GM23338 (cell line): ENCODE data around the gene VSTM2L. TPM values are rescaled to one million over a fixed set of nuclear protein-coding genes. Genes with fewer than 3 reads are reported as not detected.

Experiments used
- ATAC-seq: fragments of 200-7000 bp; cut with Tn5 transposase; 3 replicates; pipeline ENCODE4 v1.9.1; 2020
- DNase-seq: peaks from one replicate; pipeline ENCODE4 v3.0.0-alpha.2; 2015; ENCODE audit warnings: low spot score
- H2AFZ ChIP-seq: fragments of 200-600 bp; sonication (generic); 2 replicates; pipeline ENCODE4 v1.8.0; 2016; ENCODE audit warnings: antibody characterized with exemption, mild to moderate bottlenecking, moderate library complexity
- H3F3A ChIP-seq: fragments of 200-600 bp; sonication (generic); replicated peaks from 2 replicates; pipeline ENCODE4 v1.8.0; 2017; ENCODE audit warnings: antibody characterized with exemption, mixed run types, low read depth
- H3K27ac ChIP-seq: fragments of 200-600 bp; sonication (generic); 2 replicates; pipeline ENCODE4 v1.6.1; 2016; ENCODE audit warnings: low read depth
- H3K27me3 ChIP-seq: fragments of 200-600 bp; sonication (generic); 2 replicates; pipeline ENCODE4 v1.8.0; 2016; ENCODE audit warnings: mild to moderate bottlenecking, mixed run types, moderate library complexity; ENCODE audit not compliant: insufficient read depth
- H3K36me3 ChIP-seq: fragments of 200-600 bp; sonication (generic); 2 replicates; pipeline ENCODE4 v1.8.0; 2016; ENCODE audit warnings: mild to moderate bottlenecking; ENCODE audit not compliant: insufficient read depth
- H3K4me1 ChIP-seq: fragments of 200-600 bp; sonication (generic); 2 replicates; pipeline ENCODE4 v1.8.0; 2016; ENCODE audit warnings: mild to moderate bottlenecking, moderate library complexity; ENCODE audit not compliant: insufficient read depth
- H3K4me2 ChIP-seq: fragments of 200-600 bp; sonication (generic); 2 replicates; pipeline ENCODE4 v1.7.1; 2017; ENCODE audit warnings: mixed run types
- H3K4me3 ChIP-seq: fragments of 200-600 bp; sonication (generic); 2 replicates; pipeline ENCODE4 v1.6.1; 2016; ENCODE audit warnings: mixed run types
- H3K79me2 ChIP-seq: fragments of 200-600 bp; sonication (generic); replicated peaks from 2 replicates; pipeline ENCODE4 v1.8.0; 2017; ENCODE audit warnings: mild to moderate bottlenecking; ENCODE audit not compliant: insufficient read depth
- H3K9me2 ChIP-seq: fragments of 200-600 bp; sonication (generic); 2 replicates; pipeline ENCODE4 v1.8.0; 2017; ENCODE audit not compliant: insufficient read depth
- H4K20me1 ChIP-seq: fragments of 200-600 bp; sonication (generic); replicated peaks from 2 replicates; pipeline ENCODE4 v1.8.0; 2017; ENCODE audit warnings: mild to moderate bottlenecking; ENCODE audit not compliant: insufficient read depth
- H3K27ac Mint-ChIP-seq: 2 replicates; pipeline ENCODE4 v1.8.0; 2020; ENCODE audit warnings: inconsistent platforms, mild to moderate bottlenecking, moderate library complexity, mixed read lengths
- H3K27me3 Mint-ChIP-seq: 3 replicates; pipeline ENCODE4 v1.8.0; 2022; ENCODE audit warnings: low read depth, mild to moderate bottlenecking, moderate library complexity, mixed read lengths, inconsistent platforms; ENCODE audit not compliant: insufficient read depth, poor library complexity
- H3K36me3 Mint-ChIP-seq: 3 replicates; pipeline ENCODE4 v1.8.0; 2021; ENCODE audit warnings: low read depth, mild to moderate bottlenecking, inconsistent platforms, moderate library complexity, mixed read lengths
- H3K4me1 Mint-ChIP-seq: 3 replicates; pipeline ENCODE4 v1.8.0; 2020; ENCODE audit warnings: mild to moderate bottlenecking, inconsistent platforms, mixed read lengths
- H3K4me3 Mint-ChIP-seq: 3 replicates; pipeline ENCODE4 v1.8.0; 2021; ENCODE audit warnings: moderate library complexity, mild to moderate bottlenecking, inconsistent platforms, mixed read lengths
- H3K9me3 Mint-ChIP-seq: 3 replicates; pipeline ENCODE4 v1.8.0; 2020; ENCODE audit warnings: moderate library complexity, mild to moderate bottlenecking, inconsistent platforms, mixed read lengths
- CREB1 ChIP-seq: fragments of 250-450 bp; sonication (Bioruptor Pico); IDR thresholded peaks from 2 replicates; pipeline ENCODE4 v1.5.0; 2020; ENCODE audit warnings: low read depth, mild to moderate bottlenecking, moderate library complexity
- EZH2 ChIP-seq: fragments of 200-600 bp; sonication (generic); IDR thresholded peaks from one replicate; pipeline ENCODE4 v1.8.0; 2017; ENCODE audit warnings: antibody characterized with exemption, mild to moderate bottlenecking, low read depth; ENCODE audit not compliant: unreplicated experiment
- EZH2phosphoT487 ChIP-seq: fragments of 200-600 bp; sonication (generic); IDR thresholded peaks from one replicate; pipeline ENCODE4 v1.8.1; 2018; ENCODE audit warnings: antibody characterized with exemption; ENCODE audit not compliant: unreplicated experiment
- JUNB ChIP-seq: IDR thresholded peaks from one replicate; pipeline ENCODE4 v1.6.1; 2016; ENCODE audit warnings: antibody characterized with exemption; ENCODE audit not compliant: unreplicated experiment
- NANOG ChIP-seq: IDR thresholded peaks from 2 replicates; pipeline ENCODE4 v1.6.1; 2016; ENCODE audit warnings: antibody characterized with exemption, borderline replicate concordance
- POLR2AphosphoS5 ChIP-seq: IDR thresholded peaks from 2 replicates; pipeline ENCODE4 v1.6.1; 2016; ENCODE audit warnings: antibody characterized with exemption, low read depth
- STAT1 ChIP-seq: IDR thresholded peaks from one replicate; pipeline ENCODE4 v1.6.1; 2016; ENCODE audit warnings: antibody characterized with exemption; ENCODE audit not compliant: unreplicated experiment
- ZNF114 ChIP-seq: fragments of 250-450 bp; sonication (Bioruptor Pico); IDR thresholded peaks from 2 replicates; pipeline ENCODE4 v1.5.0; 2020; ENCODE audit warnings: mild to moderate bottlenecking, moderate library complexity
- ZNF331 ChIP-seq: fragments of 250-450 bp; sonication (Bioruptor Pico); IDR thresholded peaks from 2 replicates; pipeline ENCODE4 v1.5.0; 2020; ENCODE audit warnings: low read depth, mild to moderate bottlenecking, moderate library complexity
- polyA plus RNA-seq: library from polyadenylated mRNA; unstranded; fragments of >200 nt; fragmentation: Nextera tagmentation; extraction: Ambion mirVana; gene quantifications from 2 replicates; pipeline ENCODE4 v1.2.1, GENCODE V29; 2016
- total RNA-seq: library from RNA; depleted of rRNA; stranded (reverse); fragments of >200 nt; shearing (Covaris generic); gene quantifications from 2 replicates; pipeline ENCODE4 v1.2.3, GENCODE V29; 2014
- TF ChIP-seq, protein P1 (sequence below): fragments of 250-450 bp; sonication (Bioruptor Pico); IDR thresholded peaks from 2 replicates; pipeline ENCODE4 v1.5.0; 2020; ENCODE audit warnings: mild to moderate bottlenecking, moderate library complexity
- TF ChIP-seq, protein P2 (sequence below), 2 experiments: fragments of 200-600 bp in 1 of 2; sonication (generic) in 1 of 2; conservative IDR thresholded peaks; 2 replicates each; pipeline versions ENCODE4 v1.5.1 to v1.6.1; 2016 to 2017; ENCODE audit warnings: antibody characterized with exemption in 2 of 2, low read depth in 2 of 2, mild to moderate bottlenecking in 2 of 2, moderate library complexity in 1 of 2
- TF ChIP-seq, protein P3 (sequence below): IDR thresholded peaks from one replicate; pipeline ENCODE4 v1.6.1; 2018; ENCODE audit warnings: antibody characterized with exemption; ENCODE audit not compliant: unreplicated experiment

Gene VSTM2L
- total and polyA plus RNA-seq, 2 experiments from 2014 or later = 0.60 to 1.9 TPM

DNA sequence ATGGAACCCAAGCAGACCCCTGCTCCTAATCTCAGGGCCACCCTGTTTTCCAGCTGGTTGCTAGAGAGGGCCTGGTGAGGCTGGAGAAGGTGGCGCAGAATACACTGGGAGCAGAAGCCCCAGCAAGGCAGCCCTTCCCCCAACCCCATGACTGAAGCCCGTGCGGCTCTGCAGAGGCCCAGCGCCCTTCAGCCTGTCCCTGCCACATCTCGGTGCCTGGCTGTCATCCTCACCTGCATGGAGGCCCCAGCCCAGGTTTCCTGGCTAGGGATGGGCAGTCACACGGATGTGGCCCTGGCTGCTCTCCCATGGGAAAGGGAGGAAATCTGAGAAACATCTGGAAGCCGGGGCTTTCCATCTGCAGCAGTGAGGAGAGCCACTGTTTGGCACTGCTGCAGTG lies 26.1 kb upstream of the VSTM2L start (continued):
- TF ChIP-seq, protein P1, sequence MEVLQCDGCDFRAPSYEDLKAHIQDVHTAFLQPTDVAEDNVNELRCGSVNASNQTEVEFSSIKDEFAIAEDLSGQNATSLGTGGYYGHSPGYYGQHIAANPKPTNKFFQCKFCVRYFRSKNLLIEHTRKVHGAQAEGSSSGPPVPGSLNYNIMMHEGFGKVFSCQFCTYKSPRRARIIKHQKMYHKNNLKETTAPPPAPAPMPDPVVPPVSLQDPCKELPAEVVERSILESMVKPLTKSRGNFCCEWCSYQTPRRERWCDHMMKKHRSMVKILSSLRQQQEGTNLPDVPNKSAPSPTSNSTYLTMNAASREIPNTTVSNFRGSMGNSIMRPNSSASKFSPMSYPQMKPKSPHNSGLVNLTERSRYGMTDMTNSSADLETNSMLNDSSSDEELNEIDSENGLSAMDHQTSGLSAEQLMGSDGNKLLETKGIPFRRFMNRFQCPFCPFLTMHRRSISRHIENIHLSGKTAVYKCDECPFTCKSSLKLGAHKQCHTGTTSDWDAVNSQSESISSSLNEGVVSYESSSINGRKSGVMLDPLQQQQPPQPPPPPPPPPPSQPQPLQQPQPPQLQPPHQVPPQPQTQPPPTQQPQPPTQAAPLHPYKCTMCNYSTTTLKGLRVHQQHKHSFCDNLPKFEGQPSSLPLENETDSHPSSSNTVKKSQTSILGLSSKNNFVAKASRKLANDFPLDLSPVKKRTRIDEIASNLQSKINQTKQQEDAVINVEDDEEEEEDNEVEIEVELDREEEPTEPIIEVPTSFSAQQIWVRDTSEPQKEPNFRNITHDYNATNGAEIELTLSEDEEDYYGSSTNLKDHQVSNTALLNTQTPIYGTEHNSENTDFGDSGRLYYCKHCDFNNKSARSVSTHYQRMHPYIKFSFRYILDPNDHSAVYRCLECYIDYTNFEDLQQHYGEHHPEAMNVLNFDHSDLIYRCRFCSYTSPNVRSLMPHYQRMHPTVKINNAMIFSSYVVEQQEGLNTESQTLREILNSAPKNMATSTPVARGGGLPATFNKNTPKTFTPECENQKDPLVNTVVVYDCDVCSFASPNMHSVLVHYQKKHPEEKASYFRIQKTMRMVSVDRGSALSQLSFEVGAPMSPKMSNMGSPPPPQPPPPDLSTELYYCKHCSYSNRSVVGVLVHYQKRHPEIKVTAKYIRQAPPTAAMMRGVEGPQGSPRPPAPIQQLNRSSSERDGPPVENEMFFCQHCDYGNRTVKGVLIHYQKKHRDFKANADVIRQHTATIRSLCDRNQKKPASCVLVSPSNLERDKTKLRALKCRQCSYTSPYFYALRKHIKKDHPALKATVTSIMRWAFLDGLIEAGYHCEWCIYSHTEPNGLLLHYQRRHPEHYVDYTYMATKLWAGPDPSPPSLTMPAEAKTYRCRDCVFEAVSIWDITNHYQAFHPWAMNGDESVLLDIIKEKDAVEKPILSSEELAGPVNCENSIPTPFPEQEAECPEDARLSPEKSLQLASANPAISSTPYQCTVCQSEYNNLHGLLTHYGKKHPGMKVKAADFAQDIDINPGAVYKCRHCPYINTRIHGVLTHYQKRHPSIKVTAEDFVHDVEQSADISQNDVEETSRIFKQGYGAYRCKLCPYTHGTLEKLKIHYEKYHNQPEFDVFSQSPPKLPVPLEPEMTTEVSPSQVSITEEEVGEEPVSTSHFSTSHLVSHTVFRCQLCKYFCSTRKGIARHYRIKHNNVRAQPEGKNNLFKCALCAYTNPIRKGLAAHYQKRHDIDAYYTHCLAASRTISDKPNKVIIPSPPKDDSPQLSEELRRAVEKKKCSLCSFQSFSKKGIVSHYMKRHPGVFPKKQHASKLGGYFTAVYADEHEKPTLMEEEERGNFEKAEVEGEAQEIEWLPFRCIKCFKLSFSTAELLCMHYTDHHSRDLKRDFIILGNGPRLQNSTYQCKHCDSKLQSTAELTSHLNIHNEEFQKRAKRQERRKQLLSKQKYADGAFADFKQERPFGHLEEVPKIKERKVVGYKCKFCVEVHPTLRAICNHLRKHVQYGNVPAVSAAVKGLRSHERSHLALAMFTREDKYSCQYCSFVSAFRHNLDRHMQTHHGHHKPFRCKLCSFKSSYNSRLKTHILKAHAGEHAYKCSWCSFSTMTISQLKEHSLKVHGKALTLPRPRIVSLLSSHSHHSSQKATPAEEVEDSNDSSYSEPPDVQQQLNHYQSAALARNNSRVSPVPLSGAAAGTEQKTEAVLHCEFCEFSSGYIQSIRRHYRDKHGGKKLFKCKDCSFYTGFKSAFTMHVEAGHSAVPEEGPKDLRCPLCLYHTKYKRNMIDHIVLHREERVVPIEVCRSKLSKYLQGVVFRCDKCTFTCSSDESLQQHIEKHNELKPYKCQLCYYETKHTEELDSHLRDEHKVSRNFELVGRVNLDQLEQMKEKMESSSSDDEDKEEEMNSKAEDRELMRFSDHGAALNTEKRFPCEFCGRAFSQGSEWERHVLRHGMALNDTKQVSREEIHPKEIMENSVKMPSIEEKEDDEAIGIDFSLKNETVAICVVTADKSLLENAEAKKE (CRISPR knock-in tag) = no peak
- TF ChIP-seq EZH2phosphoT487 = no peak

DNA sequence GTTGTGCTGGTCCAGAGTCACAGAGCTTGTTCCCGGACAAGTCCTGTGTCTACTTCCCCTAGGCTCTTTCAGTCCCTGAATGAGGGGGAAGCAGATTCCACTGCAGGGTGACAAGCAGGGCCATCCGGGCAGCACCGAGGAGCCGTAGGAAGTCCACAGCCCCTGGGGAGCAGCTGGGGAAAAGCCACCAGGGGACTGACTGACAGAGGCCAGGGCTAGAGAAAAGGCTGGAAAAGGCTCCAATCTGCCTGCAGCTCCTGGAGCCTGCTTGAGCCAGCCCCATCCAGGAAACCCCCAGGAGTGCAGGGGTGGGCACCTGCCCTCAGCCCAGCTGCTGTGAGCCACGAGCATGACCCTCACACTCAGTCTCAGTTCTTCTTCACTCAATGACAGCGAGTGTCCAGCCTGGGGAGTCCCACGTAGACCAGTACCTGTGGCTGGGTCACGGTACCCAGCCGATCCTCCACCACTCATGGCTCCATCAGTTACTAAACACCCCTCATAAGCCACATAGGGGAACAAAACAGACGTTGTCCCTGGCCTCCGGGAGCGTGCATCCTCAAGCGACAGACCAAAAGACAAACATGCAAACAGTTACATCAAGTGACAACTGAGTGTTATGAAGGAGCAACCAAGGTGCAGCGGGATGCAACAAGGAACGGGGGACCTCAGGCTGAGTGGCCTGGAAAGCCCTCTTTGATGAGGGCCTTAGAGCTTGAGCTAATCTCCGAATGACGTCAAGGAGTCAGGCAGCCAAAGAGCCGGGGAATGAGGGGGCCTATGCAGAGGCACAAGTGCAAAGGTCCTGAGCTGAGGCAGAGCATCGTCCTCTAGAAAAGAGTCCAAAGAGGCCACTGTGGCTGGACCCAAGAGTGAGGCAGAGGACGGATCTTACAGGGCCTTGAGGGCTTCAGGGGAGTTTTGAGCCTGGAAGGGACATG lies 24.8 kb upstream of the VSTM2L start:
- no peaks in the 10 kb centered on the region for H3K9me3 Mint-ChIP-seq
- Histone ChIP-seq H3K4me3 (no peak overlapping the region), H3F3A (no peaks in the 10 kb centered on the region), H3K79me2 (no peaks in the 10 kb centered on the region), H2AFZ (no peak overlapping the region), H3K36me3 (no peaks in the 10 kb centered on the region), H3K27me3 (no peaks in the 10 kb centered on the region), H3K27ac (no peak overlapping the region), H3K9me2 (no peaks in the 10 kb centered on the region), H3K4me2 (no peak overlapping the region), H3K4me1 (no peaks in the 10 kb centered on the region), H4K20me1 (no peaks in the 10 kb centered on the region; the same call in 1 of the 2 replicates)
- H3K27me3 Mint-ChIP-seq = peaks cover 11% of the 10 kb centered on the region
- ATAC-seq = no peak
- H3K36me3 Mint-ChIP-seq = peaks cover 3% of the 10 kb centered on the region; the same call in 1 of the 3 replicates
- no peak for DNase-seq
- H3K4me1 Mint-ChIP-seq = peaks cover 3% of the 10 kb centered on the region
- H3K4me3 Mint-ChIP-seq = no peak overlapping the region
- H3K27ac Mint-ChIP-seq = no peak overlapping the region
- TF ChIP-seq ZNF331 (no peak), NANOG (no peak), EZH2phosphoT487 (no peak), CREB1 (no peak), STAT1 (no peak), JUNB (no peak), ZNF114 (CRISPR knock-in tag) (no peak), POLR2AphosphoS5 (no peak), EZH2 (no peak)
- TF ChIP-seq, protein P2, sequence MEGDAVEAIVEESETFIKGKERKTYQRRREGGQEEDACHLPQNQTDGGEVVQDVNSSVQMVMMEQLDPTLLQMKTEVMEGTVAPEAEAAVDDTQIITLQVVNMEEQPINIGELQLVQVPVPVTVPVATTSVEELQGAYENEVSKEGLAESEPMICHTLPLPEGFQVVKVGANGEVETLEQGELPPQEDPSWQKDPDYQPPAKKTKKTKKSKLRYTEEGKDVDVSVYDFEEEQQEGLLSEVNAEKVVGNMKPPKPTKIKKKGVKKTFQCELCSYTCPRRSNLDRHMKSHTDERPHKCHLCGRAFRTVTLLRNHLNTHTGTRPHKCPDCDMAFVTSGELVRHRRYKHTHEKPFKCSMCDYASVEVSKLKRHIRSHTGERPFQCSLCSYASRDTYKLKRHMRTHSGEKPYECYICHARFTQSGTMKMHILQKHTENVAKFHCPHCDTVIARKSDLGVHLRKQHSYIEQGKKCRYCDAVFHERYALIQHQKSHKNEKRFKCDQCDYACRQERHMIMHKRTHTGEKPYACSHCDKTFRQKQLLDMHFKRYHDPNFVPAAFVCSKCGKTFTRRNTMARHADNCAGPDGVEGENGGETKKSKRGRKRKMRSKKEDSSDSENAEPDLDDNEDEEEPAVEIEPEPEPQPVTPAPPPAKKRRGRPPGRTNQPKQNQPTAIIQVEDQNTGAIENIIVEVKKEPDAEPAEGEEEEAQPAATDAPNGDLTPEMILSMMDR (conservative IDR thresholded peaks at IDR 0.05; ENCODE audit: low read depth in 2 of 2) = no peak
- TF ChIP-seq, protein P3, sequence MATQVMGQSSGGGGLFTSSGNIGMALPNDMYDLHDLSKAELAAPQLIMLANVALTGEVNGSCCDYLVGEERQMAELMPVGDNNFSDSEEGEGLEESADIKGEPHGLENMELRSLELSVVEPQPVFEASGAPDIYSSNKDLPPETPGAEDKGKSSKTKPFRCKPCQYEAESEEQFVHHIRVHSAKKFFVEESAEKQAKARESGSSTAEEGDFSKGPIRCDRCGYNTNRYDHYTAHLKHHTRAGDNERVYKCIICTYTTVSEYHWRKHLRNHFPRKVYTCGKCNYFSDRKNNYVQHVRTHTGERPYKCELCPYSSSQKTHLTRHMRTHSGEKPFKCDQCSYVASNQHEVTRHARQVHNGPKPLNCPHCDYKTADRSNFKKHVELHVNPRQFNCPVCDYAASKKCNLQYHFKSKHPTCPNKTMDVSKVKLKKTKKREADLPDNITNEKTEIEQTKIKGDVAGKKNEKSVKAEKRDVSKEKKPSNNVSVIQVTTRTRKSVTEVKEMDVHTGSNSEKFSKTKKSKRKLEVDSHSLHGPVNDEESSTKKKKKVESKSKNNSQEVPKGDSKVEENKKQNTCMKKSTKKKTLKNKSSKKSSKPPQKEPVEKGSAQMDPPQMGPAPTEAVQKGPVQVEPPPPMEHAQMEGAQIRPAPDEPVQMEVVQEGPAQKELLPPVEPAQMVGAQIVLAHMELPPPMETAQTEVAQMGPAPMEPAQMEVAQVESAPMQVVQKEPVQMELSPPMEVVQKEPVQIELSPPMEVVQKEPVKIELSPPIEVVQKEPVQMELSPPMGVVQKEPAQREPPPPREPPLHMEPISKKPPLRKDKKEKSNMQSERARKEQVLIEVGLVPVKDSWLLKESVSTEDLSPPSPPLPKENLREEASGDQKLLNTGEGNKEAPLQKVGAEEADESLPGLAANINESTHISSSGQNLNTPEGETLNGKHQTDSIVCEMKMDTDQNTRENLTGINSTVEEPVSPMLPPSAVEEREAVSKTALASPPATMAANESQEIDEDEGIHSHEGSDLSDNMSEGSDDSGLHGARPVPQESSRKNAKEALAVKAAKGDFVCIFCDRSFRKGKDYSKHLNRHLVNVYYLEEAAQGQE = no peak
